Ovary (tissue), 3 donors: ENCODE results near the gene ARMC8.

Experiments
- CTCF ChIP-seq, 3 donors: fragments of 450-650 bp in 2 of 3; fragments of 200-600 bp in 1 of 3; IDR thresholded peaks; one replicate each; pipeline versions ENCODE4 v1.5.1 to v1.8.0; 2016 to 2022; ENCODE audit warnings: antibody characterized with exemption in 3 of 3, mild to moderate bottlenecking in 1 of 3
- POLR2A ChIP-seq: fragments of 450-650 bp; IDR thresholded peaks from one replicate; pipeline ENCODE4 v1.6.1; 2017; ENCODE audit warnings: antibody characterized with exemption, mild to moderate bottlenecking, moderate library complexity
- donor health status: DM: no; HTN: no; CAD: no.

GRCh38 chr3:138188013-138188730 lies 1.1 kb downstream of the ARMC8 start:
- no peak for TF ChIP-seq CTCF (IDR thresholded peaks at IDR 0.05)
- no peak for TF ChIP-seq POLR2A
